ENCODE data around the gene MAP6D1.

The MAP6D1 gene

GRCh38 chr3:183768114-183768513, 57.3 kb downstream of the MAP6D1 start:
- no peaks in the 10 kb centered on the region for H3K27me3 ChIP-seq (ENCODE audit: control insufficient read depth, insufficient read depth, low read length)
- H3K36me3 ChIP-seq (ENCODE audit: control insufficient read depth, insufficient read depth, low read length) = peaks cover 15% of the 10 kb centered on the region
- no peak overlapping the region for H3K4me3 ChIP-seq (ENCODE audit: low read depth, low read length)
- no peaks in the 10 kb centered on the region for H3K9me3 ChIP-seq (ENCODE audit: control insufficient read depth, insufficient read depth, low read length)
- no peaks in the 10 kb centered on the region for H3K4me1 ChIP-seq (ENCODE audit: control insufficient read depth, insufficient read depth, low read length)
- H3K9ac ChIP-seq (ENCODE audit: low read depth, low read length) = no peak overlapping the region

DNA sequence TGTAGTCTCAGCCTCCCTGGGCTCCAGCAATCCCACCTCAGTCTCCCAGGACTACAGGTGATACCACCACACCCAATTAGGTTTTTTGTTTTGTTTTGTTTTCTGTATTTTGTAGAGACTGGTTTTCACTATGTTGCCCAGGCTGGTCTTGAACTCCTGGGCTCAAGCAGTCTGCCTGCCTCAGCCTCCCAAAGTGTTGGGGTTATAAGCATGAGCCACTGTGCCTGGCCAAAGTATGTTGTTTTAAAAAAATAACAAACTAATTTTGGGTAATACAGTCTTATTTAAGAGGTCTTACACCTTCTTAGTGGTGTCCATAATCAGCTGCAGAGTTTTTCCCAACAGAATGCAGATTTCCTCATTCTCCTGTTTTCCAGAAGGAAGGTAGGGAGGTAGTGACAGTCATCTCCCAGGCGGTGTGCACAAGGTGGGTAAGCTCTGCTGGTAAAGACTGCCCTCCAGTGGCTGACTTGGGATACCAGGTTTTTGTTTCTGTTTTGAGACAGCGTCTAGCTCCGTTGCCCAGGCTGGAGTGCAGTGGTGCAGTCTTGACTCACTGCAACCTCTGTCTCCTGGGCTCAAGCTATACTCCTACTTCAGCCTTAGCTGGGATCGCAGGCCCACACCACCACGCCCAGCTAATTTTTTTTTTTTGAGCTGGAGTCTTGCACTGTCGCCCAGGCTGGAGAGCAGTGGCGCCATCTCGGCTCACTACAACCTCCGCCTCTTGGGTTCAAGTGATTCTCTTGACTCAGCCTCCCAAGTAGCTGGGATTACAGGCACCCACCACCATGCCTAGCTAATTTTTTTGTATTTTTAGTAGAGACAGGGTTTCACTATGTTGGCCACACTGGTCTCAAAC, 58.4 kb downstream of the MAP6D1 start:
- H3K4me3 ChIP-seq (ENCODE audit: low read depth, low read length) = no peak overlapping the region
- no peaks in the 10 kb centered on the region for H3K27me3 ChIP-seq (ENCODE audit: control insufficient read depth, insufficient read depth, low read length)
- no peaks in the 10 kb centered on the region for H3K9me3 ChIP-seq (ENCODE audit: control insufficient read depth, insufficient read depth, low read length)
- peaks cover 11% of the 10 kb centered on the region for H3K36me3 ChIP-seq (ENCODE audit: control insufficient read depth, insufficient read depth, low read length)
- no peaks in the 10 kb centered on the region for H3K4me1 ChIP-seq (ENCODE audit: control insufficient read depth, insufficient read depth, low read length)
- peak overlapping the region; percentile 40 for H3K9ac ChIP-seq (ENCODE audit: low read depth, low read length)

GRCh38 chr3:183766107-183766506, 59.3 kb downstream of the MAP6D1 start:
- H3K36me3 ChIP-seq (ENCODE audit: control insufficient read depth, insufficient read depth, low read length) = peaks cover 12% of the 10 kb centered on the region
- no peaks in the 10 kb centered on the region for H3K4me1 ChIP-seq (ENCODE audit: control insufficient read depth, insufficient read depth, low read length)
- H3K27me3 ChIP-seq (ENCODE audit: control insufficient read depth, insufficient read depth, low read length) = no peaks in the 10 kb centered on the region
- peak overlapping the region; percentile 40 for H3K9ac ChIP-seq (ENCODE audit: low read depth, low read length)
- H3K4me3 ChIP-seq (ENCODE audit: low read depth, low read length) = no peak overlapping the region
- H3K9me3 ChIP-seq (ENCODE audit: control insufficient read depth, insufficient read depth, low read length) = no peaks in the 10 kb centered on the region
